Measurements from ENCODE around the gene MIF4GD. TPM values are rescaled to one million over a fixed set of nuclear protein-coding genes. Genes with fewer than 3 reads are reported as not detected.

Gene MIF4GD
- total and polyA plus RNA-seq, 10 of the 15 experiments (the other 5 are each of a cell fraction or from before 2014, with no cell fraction given), result 22.8 to 96.2 (median 60.1) TPM

Other genes starting within 250 kb of the MIF4GD start
Only the 7 nearest of the 15 such genes appear.
- gene JPT1, start 116.7 kb downstream of the MIF4GD start, total RNA-seq (2014; rRNA removed), result 150 and 158 TPM in 2 replicates
- gene JPT1, start 116.7 kb downstream of the MIF4GD start, total RNA-seq (2014; rRNA removed; fragmentation: Illumina TruSeq; extraction: Trizol), result 324 and 357 TPM in 2 replicates
- gene JPT1, start 116.7 kb downstream of the MIF4GD start, total RNA-seq (2021), result 316 and 327 TPM in 2 replicates
- gene JPT1, start 116.7 kb downstream of the MIF4GD start, polyA plus RNA-seq (2011; rRNA removed), result 79.7 and 112 TPM in 2 replicates
- 101 and 318 TPM in 2 replicates for gene JPT1, start 116.7 kb downstream of the MIF4GD start, polyA plus RNA-seq (2014; fragmentation: Illumina TruSeq; extraction: Trizol)
- gene JPT1, start 116.7 kb downstream of the MIF4GD start, polyA plus RNA-seq (2014; fragmentation: Nextera tagmentation; extraction: Ambion mirVana), result 100 to 1,000 TPM in 1 of 2 experiments, 10 to 100 TPM in 1; 95.9 to 140 TPM
- 339 and 341 TPM in 2 replicates for gene JPT1, start 116.7 kb downstream of the MIF4GD start, polyA plus RNA-seq (2014; rRNA removed)
- gene JPT1, start 116.7 kb downstream of the MIF4GD start, polyA plus RNA-seq (2016; fragmentation: Nextera tagmentation; extraction: Ambion mirVana), result 100 to 1,000 TPM; 648 to 651 TPM
- gene SUMO2, start 88.3 kb downstream of the MIF4GD start, total RNA-seq (2014; rRNA removed), result 163 and 207 TPM in 2 replicates
- 312 and 322 TPM in 2 replicates for gene SUMO2, start 88.3 kb downstream of the MIF4GD start, total RNA-seq (2014; rRNA removed; fragmentation: Illumina TruSeq; extraction: Trizol)
- 506 and 514 TPM in 2 replicates for gene SUMO2, start 88.3 kb downstream of the MIF4GD start, total RNA-seq (2021)
- gene SUMO2, start 88.3 kb downstream of the MIF4GD start, polyA plus RNA-seq (2011; rRNA removed), result 603 and 801 TPM in 2 replicates
- 265 and 335 TPM in 2 replicates for gene SUMO2, start 88.3 kb downstream of the MIF4GD start, polyA plus RNA-seq (2014; fragmentation: Illumina TruSeq; extraction: Trizol)
- 100 to 1,000 TPM; 709 to 767 TPM for gene SUMO2, start 88.3 kb downstream of the MIF4GD start, polyA plus RNA-seq (2014; fragmentation: Nextera tagmentation; extraction: Ambion mirVana)
- gene SUMO2, start 88.3 kb downstream of the MIF4GD start, polyA plus RNA-seq (2014; rRNA removed), result 232 and 249 TPM in 2 replicates
- gene SUMO2, start 88.3 kb downstream of the MIF4GD start, polyA plus RNA-seq (2016; fragmentation: Nextera tagmentation; extraction: Ambion mirVana), result 100 to 1,000 TPM; 755 to 803 TPM
- gene NUP85, start 65.6 kb downstream of the MIF4GD start, total RNA-seq (2014; rRNA removed), result 47.1 and 57.8 TPM in 2 replicates
- gene NUP85, start 65.6 kb downstream of the MIF4GD start, total RNA-seq (2014; rRNA removed; fragmentation: Illumina TruSeq; extraction: Trizol), result 52.9 and 54.0 TPM in 2 replicates
- gene NUP85, start 65.6 kb downstream of the MIF4GD start, total RNA-seq (2021), result 82.5 and 97.9 TPM in 2 replicates
- gene NUP85, start 65.6 kb downstream of the MIF4GD start, polyA plus RNA-seq (2011; rRNA removed), result 80.8 and 92.9 TPM in 2 replicates
- 59.6 and 65.9 TPM in 2 replicates for gene NUP85, start 65.6 kb downstream of the MIF4GD start, polyA plus RNA-seq (2014; fragmentation: Illumina TruSeq; extraction: Trizol)
- gene NUP85, start 65.6 kb downstream of the MIF4GD start, polyA plus RNA-seq (2014; fragmentation: Nextera tagmentation; extraction: Ambion mirVana), result 100 to 1,000 TPM; 127 to 135 TPM
- 83.2 and 87.8 TPM in 2 replicates for gene NUP85, start 65.6 kb downstream of the MIF4GD start, polyA plus RNA-seq (2014; rRNA removed)
- 100 to 1,000 TPM; 103 to 104 TPM for gene NUP85, start 65.6 kb downstream of the MIF4GD start, polyA plus RNA-seq (2016; fragmentation: Nextera tagmentation; extraction: Ambion mirVana)
- gene GGA3, start 9.6 kb downstream of the MIF4GD start, total RNA-seq (2014; rRNA removed), result 19.6 and 20.7 TPM in 2 replicates
- 13.5 and 14.3 TPM in 2 replicates for gene GGA3, start 9.6 kb downstream of the MIF4GD start, total RNA-seq (2014; rRNA removed; fragmentation: Illumina TruSeq; extraction: Trizol)
- gene GGA3, start 9.6 kb downstream of the MIF4GD start, total RNA-seq (2021), result 52.1 and 57.5 TPM in 2 replicates
- 26.2 and 34.9 TPM in 2 replicates for gene GGA3, start 9.6 kb downstream of the MIF4GD start, polyA plus RNA-seq (2011; rRNA removed)
- 31.7 and 41.3 TPM in 2 replicates for gene GGA3, start 9.6 kb downstream of the MIF4GD start, polyA plus RNA-seq (2014; fragmentation: Illumina TruSeq; extraction: Trizol)
- 1 to 10 TPM; 7.0 to 8.1 TPM for gene GGA3, start 9.6 kb downstream of the MIF4GD start, polyA plus RNA-seq (2014; fragmentation: Nextera tagmentation; extraction: Ambion mirVana)
- 36.4 and 40.2 TPM in 2 replicates for gene GGA3, start 9.6 kb downstream of the MIF4GD start, polyA plus RNA-seq (2014; rRNA removed)
- 10 to 100 TPM; 33.0 to 36.3 TPM for gene GGA3, start 9.6 kb downstream of the MIF4GD start, polyA plus RNA-seq (2016; fragmentation: Nextera tagmentation; extraction: Ambion mirVana)
- gene MRPS7, start 9.4 kb downstream of the MIF4GD start, total RNA-seq (2014; rRNA removed), result 105 and 117 TPM in 2 replicates
- gene MRPS7, start 9.4 kb downstream of the MIF4GD start, total RNA-seq (2014; rRNA removed; fragmentation: Illumina TruSeq; extraction: Trizol), result 89.6 and 101 TPM in 2 replicates
- 88.4 and 89.2 TPM in 2 replicates for gene MRPS7, start 9.4 kb downstream of the MIF4GD start, total RNA-seq (2021)
- 73.6 and 89.7 TPM in 2 replicates for gene MRPS7, start 9.4 kb downstream of the MIF4GD start, polyA plus RNA-seq (2011; rRNA removed)
- 71.2 and 101 TPM in 2 replicates for gene MRPS7, start 9.4 kb downstream of the MIF4GD start, polyA plus RNA-seq (2014; fragmentation: Illumina TruSeq; extraction: Trizol)
- gene MRPS7, start 9.4 kb downstream of the MIF4GD start, polyA plus RNA-seq (2014; fragmentation: Nextera tagmentation; extraction: Ambion mirVana), result 100 to 1,000 TPM; 161 to 209 TPM
- gene MRPS7, start 9.4 kb downstream of the MIF4GD start, polyA plus RNA-seq (2014; rRNA removed), result 93.2 and 108 TPM in 2 replicates
- gene MRPS7, start 9.4 kb downstream of the MIF4GD start, polyA plus RNA-seq (2016; fragmentation: Nextera tagmentation; extraction: Ambion mirVana), result 100 to 1,000 TPM; 207 to 217 TPM
- 55.6 and 58.3 TPM in 2 replicates for gene SLC25A19, start 18.2 kb upstream of the MIF4GD start, total RNA-seq (2014; rRNA removed)
- 39.7 and 49.1 TPM in 2 replicates for gene SLC25A19, start 18.2 kb upstream of the MIF4GD start, total RNA-seq (2014; rRNA removed; fragmentation: Illumina TruSeq; extraction: Trizol)
- gene SLC25A19, start 18.2 kb upstream of the MIF4GD start, total RNA-seq (2021), result 59.6 and 60.6 TPM in 2 replicates
- 28.3 and 39.2 TPM in 2 replicates for gene SLC25A19, start 18.2 kb upstream of the MIF4GD start, polyA plus RNA-seq (2011; rRNA removed)
- gene SLC25A19, start 18.2 kb upstream of the MIF4GD start, polyA plus RNA-seq (2014; fragmentation: Illumina TruSeq; extraction: Trizol), result 24.1 and 45.5 TPM in 2 replicates
- 10 to 100 TPM; 32.9 to 43.1 TPM for gene SLC25A19, start 18.2 kb upstream of the MIF4GD start, polyA plus RNA-seq (2014; fragmentation: Nextera tagmentation; extraction: Ambion mirVana)
- 68.5 and 69.4 TPM in 2 replicates for gene SLC25A19, start 18.2 kb upstream of the MIF4GD start, polyA plus RNA-seq (2014; rRNA removed)
- gene SLC25A19, start 18.2 kb upstream of the MIF4GD start, polyA plus RNA-seq (2016; fragmentation: Nextera tagmentation; extraction: Ambion mirVana), result 10 to 100 TPM; 77.0 to 91.6 TPM
- 161 and 168 TPM in 2 replicates for gene GRB2, start 134.4 kb upstream of the MIF4GD start, total RNA-seq (2014; rRNA removed)
- 113 and 118 TPM in 2 replicates for gene GRB2, start 134.4 kb upstream of the MIF4GD start, total RNA-seq (2014; rRNA removed; fragmentation: Illumina TruSeq; extraction: Trizol)
- gene GRB2, start 134.4 kb upstream of the MIF4GD start, total RNA-seq (2021), result 207 and 214 TPM in 2 replicates
- 133 and 196 TPM in 2 replicates for gene GRB2, start 134.4 kb upstream of the MIF4GD start, polyA plus RNA-seq (2011; rRNA removed)
- gene GRB2, start 134.4 kb upstream of the MIF4GD start, polyA plus RNA-seq (2014; fragmentation: Illumina TruSeq; extraction: Trizol), result 141 and 201 TPM in 2 replicates
- gene GRB2, start 134.4 kb upstream of the MIF4GD start, polyA plus RNA-seq (2014; fragmentation: Nextera tagmentation; extraction: Ambion mirVana), result 100 to 1,000 TPM; 113 to 152 TPM
- 164 and 180 TPM in 2 replicates for gene GRB2, start 134.4 kb upstream of the MIF4GD start, polyA plus RNA-seq (2014; rRNA removed)
- 100 to 1,000 TPM; 263 to 268 TPM for gene GRB2, start 134.4 kb upstream of the MIF4GD start, polyA plus RNA-seq (2016; fragmentation: Nextera tagmentation; extraction: Ambion mirVana)